B cell (primary cell): ENCODE measurements around the gene RTTN. TPM values are rescaled to one million over a fixed set of nuclear protein-coding genes. Genes with fewer than 3 reads are reported as not detected.

Experiments
- ATAC-seq: fragments of 200-7000 bp; cut with Tn5 transposase; one replicate; pipeline ENCODE4 v1.10.0; 2021; ENCODE audit warnings: low read depth, mild to moderate bottlenecking, moderate number of reproducible peaks, moderate library complexity
- CTCF ChIA-PET: fragments of 350-600 bp; sonication (Branson Sonifier 250); formaldehyde crosslinking; loops from one replicate; lab custom pipeline; 2021; ENCODE audit warnings: antibody characterized with exemption, inconsistent platforms; lab: Charles Lee
- POLR2A ChIA-PET: fragments of 350-600 bp; sonication (Branson Sonifier 250); formaldehyde crosslinking; loops from one replicate; lab custom pipeline; 2021; ENCODE audit warnings: antibody characterized with exemption; lab: Charles Lee
- DNase-seq: peaks from one replicate; pipeline ENCODE4 v3.0.0; 2013
- H2AFZ ChIP-seq: 2 replicates; pipeline ENCODE4 v1.6.1; 2012; ENCODE audit warnings: mild to moderate bottlenecking, low read depth, low read length; ENCODE audit not compliant: insufficient read depth, poor library complexity, severe bottlenecking
- H3K27ac ChIP-seq, 2 donors: 1 replicate in 1 of 2; 2 replicates in 1 of 2; pipeline ENCODE4 v1.5.1; 2012 to 2013; ENCODE audit warnings: low read length in 2 of 2, mild to moderate bottlenecking in 2 of 2, moderate library complexity in 1 of 2
- H3K27me3 ChIP-seq, 4 experiments: fragments of 200-600 bp in 1 of 4; sonication (generic) in 1 of 4; replicated peaks in 1 of 4; 1 replicate in 2 of 4; 2 replicates in 2 of 4; pipeline versions ENCODE4 v1.6.1 to v1.7.0; 2013 to 2016; ENCODE audit warnings: low read length in 3 of 4, mild to moderate bottlenecking in 2 of 4, mixed read lengths in 1 of 4, moderate library complexity in 1 of 4; ENCODE audit not compliant: insufficient read depth in 4 of 4, control insufficient read depth in 3 of 4; ENCODE audit errors: control extremely low read depth in 1 of 4
- H3K36me3 ChIP-seq, 2 experiments: replicated peaks in 1 of 2; 1 replicate in 1 of 2; 2 replicates in 1 of 2; pipeline versions ENCODE4 v1.6.1 to v1.7.1; 2013; ENCODE audit warnings: low read length in 1 of 2; ENCODE audit not compliant: insufficient read depth in 2 of 2, control insufficient read depth in 1 of 2; ENCODE audit errors: control extremely low read depth in 1 of 2, extremely low read depth in 1 of 2
- H3K4me1 ChIP-seq, 2 donors: fragments of 200-600 bp in 1 of 2; sonication (generic) in 1 of 2; 1 replicate in 1 of 2; 2 replicates in 1 of 2; pipeline versions ENCODE4 v1.5.1 to v1.6.1; 2013 to 2017; ENCODE audit warnings: low read length in 2 of 2; ENCODE audit not compliant: control insufficient read depth in 2 of 2, insufficient read depth in 2 of 2
- H3K4me2 ChIP-seq: replicated peaks from 2 replicates; pipeline ENCODE3; 2012; ENCODE audit warnings: mild to moderate bottlenecking, low read depth, low read length; ENCODE audit not compliant: poor library complexity, severe bottlenecking
- H3K4me3 ChIP-seq, 5 experiments: fragments of 200-600 bp in 1 of 5; sonication (generic) in 1 of 5; 1 replicate in 3 of 5; 2 replicates in 2 of 5; pipeline versions ENCODE4 v1.5.1 to v1.7.0; 2011 to 2016; ENCODE audit warnings: low read length in 4 of 5, mild to moderate bottlenecking in 4 of 5, low read depth in 2 of 5, control low read depth in 1 of 5, moderate library complexity in 1 of 5; ENCODE audit not compliant: insufficient read depth in 1 of 5; ENCODE audit errors: control extremely low read depth in 1 of 5, extremely low read depth in 1 of 5
- H3K79me2 ChIP-seq: fragments of 200-600 bp; sonication (generic); one replicate; pipeline ENCODE4 v1.6.0; 2016; ENCODE audit warnings: low read length; ENCODE audit not compliant: control insufficient read depth, insufficient read depth
- H3K9ac ChIP-seq: fragments of 200-600 bp; sonication (generic); 2 replicates; pipeline ENCODE4 v1.6.1; 2017; ENCODE audit warnings: mild to moderate bottlenecking, low read length, moderate library complexity
- H3K9me3 ChIP-seq, 3 donors: one replicate each; pipeline versions ENCODE4 v1.6.1 to v1.7.1; 2013; ENCODE audit warnings: low read length in 2 of 3; ENCODE audit not compliant: control insufficient read depth in 2 of 3, insufficient read depth in 1 of 3; ENCODE audit errors: control extremely low read depth in 1 of 3
- H4K20me1 ChIP-seq: 2 replicates; pipeline ENCODE4 v1.6.0; 2012; ENCODE audit warnings: mild to moderate bottlenecking, low read length; ENCODE audit not compliant: insufficient read depth, control insufficient read depth, poor library complexity, severe bottlenecking
- H3K27ac Mint-ChIP-seq: one replicate; pipeline ENCODE4 v1.8.0; 2021; ENCODE audit warnings: mixed read lengths
- H3K27me3 Mint-ChIP-seq: one replicate; pipeline ENCODE4 v1.8.0; 2021; ENCODE audit warnings: mixed read lengths
- H3K4me1 Mint-ChIP-seq: one replicate; pipeline ENCODE4 v1.8.0; 2021; ENCODE audit warnings: mixed read lengths
- H3K4me3 Mint-ChIP-seq: one replicate; pipeline ENCODE4 v1.8.0; 2021; ENCODE audit warnings: mixed read lengths
- H3K9me3 Mint-ChIP-seq: one replicate; pipeline ENCODE4 v1.8.0; 2022; ENCODE audit warnings: mixed read lengths; ENCODE audit not compliant: insufficient read depth
- EZH2 ChIP-seq: IDR thresholded peaks from 2 replicates; pipeline ENCODE4 v1.6.1; 2012; ENCODE audit warnings: borderline replicate concordance, low read depth, mild to moderate bottlenecking, moderate library complexity, low read length; ENCODE audit not compliant: insufficient read depth, poor library complexity, severe bottlenecking
- WGBS: methylation state at CpG from one replicate; pipeline ENCODE4 v1.1.5; 2013; ENCODE audit warnings: missing lambda C conversion rate; ENCODE audit not compliant: insufficient coverage; 5-methylcytosine and 5-hydroxymethylcytosine counted together
- intact Hi-C: fragments of 100-400 bp; cut with micrococcal nuclease; formaldehyde crosslinking; loops from one replicate; pipeline ENCODE4 v1.10.0; 2022
- polyA plus RNA-seq: library from polyadenylated mRNA; depleted of rRNA; stranded (reverse); fragments of >200 nt; gene quantifications from 2 replicates; pipeline ENCODE4 v1.2.3, GENCODE V29; 2012
- total RNA-seq, 2 donors: library from RNA; stranded (reverse); fragments of 120-200 nt in 1 of 2; gene quantifications; 1 replicate in 1 of 2; 2 replicates in 1 of 2; pipeline versions ENCODE4 v1.2.3 to v1.2.4, GENCODE V29; 2013 to 2022
- TF ChIP-seq, protein P1 (sequence below): fragments of 200-600 bp; IDR thresholded peaks from one replicate; pipeline ENCODE4 v1.8.0; 2022; ENCODE audit warnings: antibody characterized with exemption, mild to moderate bottlenecking

Gene RTTN
- total and polyA plus RNA-seq, 2 donors (not counting 1 experiment from before 2014, with no cell fraction given) = 10.0 to 41.2 TPM

DNA sequence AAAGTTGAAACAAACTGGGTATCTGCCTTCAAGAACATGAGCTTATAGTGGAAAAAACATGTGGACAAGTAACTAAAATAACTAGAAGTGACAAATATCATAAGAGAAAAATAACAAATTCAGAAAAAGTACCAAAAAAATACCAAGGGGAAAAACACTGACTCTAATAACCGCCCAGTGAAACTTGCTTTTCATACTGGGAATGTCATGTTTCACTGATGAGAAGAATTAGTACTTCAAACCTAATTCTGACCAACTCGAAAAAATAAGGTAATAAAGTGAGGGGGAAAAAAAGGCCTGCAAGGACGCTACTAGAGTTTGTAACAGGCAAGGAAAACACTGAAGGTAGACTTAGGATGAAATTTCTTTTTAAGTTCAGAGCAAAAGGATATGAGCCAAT is 83.6 kb downstream of the RTTN start:
- no peak overlapping the region for H3K9ac ChIP-seq
- H3K9me3 Mint-ChIP-seq = no peaks in the 10 kb centered on the region
- no CpG with 5 or more reads among the region's 3 CpGs for WGBS

DNA sequence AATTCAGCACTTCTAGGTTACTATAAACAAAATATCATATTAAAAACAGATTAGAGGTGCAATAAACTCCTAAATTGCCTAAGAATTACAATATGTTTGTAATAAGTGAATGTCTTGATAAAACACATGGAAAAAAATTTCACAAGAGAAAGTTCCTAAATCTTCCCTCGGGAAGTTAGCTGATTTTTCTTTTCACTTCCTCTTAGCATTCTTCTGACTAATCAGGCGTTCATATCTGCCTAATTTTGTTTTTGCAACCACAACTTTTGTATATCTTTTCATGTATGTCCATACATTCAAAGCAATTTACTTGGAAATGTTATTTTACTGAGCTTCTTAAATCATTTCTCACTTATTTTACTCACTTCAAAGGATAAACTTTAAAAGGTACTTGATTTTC is 88.5 kb downstream of the RTTN start:
- intact Hi-C loops = no loop called here
- H3K4me3 ChIP-seq = no peak overlapping the region
- no peak for ATAC-seq
- peaks cover 0 to 1% (median 0%) of the 10 kb centered on the region in 3 donors for H3K9me3 ChIP-seq
- H4K20me1 ChIP-seq = no peaks in the 10 kb centered on the region
- H3K79me2 ChIP-seq = no peaks in the 10 kb centered on the region
- H3K27me3 Mint-ChIP-seq = no peaks in the 10 kb centered on the region
- ChIA-PET CTCF (no interaction called here), POLR2A (no interaction called here)
- peaks cover 8 to 15% of the 10 kb centered on the region in 2 experiments for H3K36me3 ChIP-seq
- H3K4me3 Mint-ChIP-seq = no peak overlapping the region
- WGBS = 20% methylated on average over 1 of the region's 2 CpGs
- H3K27me3 ChIP-seq = no peaks in the 10 kb centered on the region
- H3K27ac ChIP-seq = no peak overlapping the region
- no peak for DNase-seq
- H2AFZ ChIP-seq = no peak overlapping the region
- TF ChIP-seq, protein P1, sequence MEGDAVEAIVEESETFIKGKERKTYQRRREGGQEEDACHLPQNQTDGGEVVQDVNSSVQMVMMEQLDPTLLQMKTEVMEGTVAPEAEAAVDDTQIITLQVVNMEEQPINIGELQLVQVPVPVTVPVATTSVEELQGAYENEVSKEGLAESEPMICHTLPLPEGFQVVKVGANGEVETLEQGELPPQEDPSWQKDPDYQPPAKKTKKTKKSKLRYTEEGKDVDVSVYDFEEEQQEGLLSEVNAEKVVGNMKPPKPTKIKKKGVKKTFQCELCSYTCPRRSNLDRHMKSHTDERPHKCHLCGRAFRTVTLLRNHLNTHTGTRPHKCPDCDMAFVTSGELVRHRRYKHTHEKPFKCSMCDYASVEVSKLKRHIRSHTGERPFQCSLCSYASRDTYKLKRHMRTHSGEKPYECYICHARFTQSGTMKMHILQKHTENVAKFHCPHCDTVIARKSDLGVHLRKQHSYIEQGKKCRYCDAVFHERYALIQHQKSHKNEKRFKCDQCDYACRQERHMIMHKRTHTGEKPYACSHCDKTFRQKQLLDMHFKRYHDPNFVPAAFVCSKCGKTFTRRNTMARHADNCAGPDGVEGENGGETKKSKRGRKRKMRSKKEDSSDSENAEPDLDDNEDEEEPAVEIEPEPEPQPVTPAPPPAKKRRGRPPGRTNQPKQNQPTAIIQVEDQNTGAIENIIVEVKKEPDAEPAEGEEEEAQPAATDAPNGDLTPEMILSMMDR = no peak
- TF ChIP-seq EZH2 = no peak
- H3K4me2 ChIP-seq = no peak overlapping the region
- no peak overlapping the region for H3K27ac Mint-ChIP-seq
- H3K9ac ChIP-seq = no peak overlapping the region
- H3K9me3 Mint-ChIP-seq = no peaks in the 10 kb centered on the region
- no peaks in the 10 kb centered on the region for H3K4me1 ChIP-seq
- peaks cover 2% of the 10 kb centered on the region for H3K4me1 Mint-ChIP-seq

More for the DNA sequence above, 83.6 kb downstream of the RTTN start:
- Histone ChIP-seq H3K36me3 (peaks cover 3 to 12% of the 10 kb centered on the region in 2 experiments), H3K27me3 (no peaks in the 10 kb centered on the region), H3K9me3 (peaks cover 0 to 1% (median 0%) of the 10 kb centered on the region in 3 donors), H2AFZ (no peak overlapping the region), H3K4me2 (no peak overlapping the region), H3K27ac (no peak overlapping the region), H3K79me2 (no peaks in the 10 kb centered on the region), H3K4me1 (no peaks in the 10 kb centered on the region), H3K4me3 (no peak overlapping the region), H4K20me1 (no peaks in the 10 kb centered on the region)
- DNase-seq = no peak
- H3K4me3 Mint-ChIP-seq = no peak overlapping the region
- ChIA-PET POLR2A (no interaction called here), CTCF (no interaction called here)
- no peaks in the 10 kb centered on the region for H3K4me1 Mint-ChIP-seq
- intact Hi-C loops = no loop called here
- ATAC-seq = no peak
- TF ChIP-seq EZH2 = no peak
- TF ChIP-seq, protein P1 = no peak
- H3K27ac Mint-ChIP-seq = no peak overlapping the region
- no peaks in the 10 kb centered on the region for H3K27me3 Mint-ChIP-seq
